Hepatocyte (in vitro differentiated cells): ENCODE measurements around the gene LRIT1.

Experiments used
- CTCF ChIP-seq: fragments of 200-600 bp; sonication (generic); IDR thresholded peaks from 2 replicates; pipeline ENCODE4 v1.5.1; 2016; ENCODE audit warnings: antibody characterized with exemption, mild to moderate bottlenecking; ENCODE audit not compliant: poor library complexity
- EZH2 ChIP-seq: fragments of 200-600 bp; sonication (generic); IDR thresholded peaks from 2 replicates; pipeline ENCODE4 v1.6.1; 2016; ENCODE audit warnings: antibody characterized with exemption, mild to moderate bottlenecking, borderline replicate concordance
- EZH2phosphoT487 ChIP-seq: fragments of 200-600 bp; sonication (generic); IDR thresholded peaks from one replicate; pipeline ENCODE4 v1.6.1; 2018; ENCODE audit warnings: antibody characterized with exemption, mild to moderate bottlenecking, low read depth, moderate library complexity; ENCODE audit not compliant: unreplicated experiment, severe bottlenecking

GRCh38 chr10:84212014-84212413, 29.3 kb downstream of the LRIT1 start:
- TF ChIP-seq CTCF (no peak), EZH2phosphoT487 (no peak), EZH2 (no peak)
